H1 (cell line): Measurements from ENCODE around the gene AGAP1. TPM values are rescaled to one million over a fixed set of nuclear protein-coding genes. Genes with fewer than 3 reads are reported as not detected.

ENCODE experiments used
- CTCF ChIA-PET: fragments of 300-600 bp; sonication (Branson Sonifier 250); formaldehyde crosslinking; loops from one replicate; lab custom pipeline; 2021; ENCODE audit not compliant: partially characterized antibody; lab: Charles Lee
- POLR2A ChIA-PET: fragments of 300-600 bp; sonication (Branson Sonifier 250); formaldehyde crosslinking; loops from one replicate; lab custom pipeline; 2021; ENCODE audit warnings: inconsistent platforms; ENCODE audit not compliant: partially characterized antibody; lab: Charles Lee
- DNase-seq, 2 experiments: peaks; one replicate each; pipeline versions ENCODE4 v3.0.0 to v3.0.0-alpha.2; 2010 to 2022; ENCODE audit warnings: low spot score in 2 of 2, low read depth in 1 of 2, mixed read lengths in 1 of 2
- FAIRE-seq: peaks from 2 replicates; lab custom pipeline; 2011; peaks lifted over from hg19 to GRCh38; lab: Jason Lieb, UNC
- H2AFZ ChIP-seq: 2 replicates; pipeline ENCODE4 v1.8.1; 2012; ENCODE audit warnings: low read length, inconsistent platforms
- H2AK5ac ChIP-seq: 2 replicates; pipeline ENCODE4 v1.6.1; 2013; ENCODE audit warnings: low read depth, low read length
- H2BK120ac ChIP-seq: replicated peaks from 2 replicates; pipeline ENCODE3; 2013; ENCODE audit warnings: low read depth, low read length, inconsistent platforms
- H2BK12ac ChIP-seq: 2 replicates; pipeline ENCODE4 v1.6.1; 2013; ENCODE audit warnings: low read depth, low read length
- H2BK15ac ChIP-seq: 2 replicates; pipeline ENCODE4 v1.6.1; 2013; ENCODE audit warnings: low read length
- H2BK20ac ChIP-seq: 2 replicates; pipeline ENCODE4 v1.6.1; 2013; ENCODE audit warnings: low read length
- H2BK5ac ChIP-seq: 2 replicates; pipeline ENCODE4 v1.6.1; 2013; ENCODE audit warnings: low read depth, low read length
- H3K14ac ChIP-seq: 2 replicates; pipeline ENCODE4 v1.6.1; 2013; ENCODE audit warnings: inconsistent platforms; ENCODE audit not compliant: insufficient read length
- H3K18ac ChIP-seq: 2 replicates; pipeline ENCODE4 v1.6.1; 2013; ENCODE audit warnings: low read length; ENCODE audit errors: extremely low read depth
- H3K23ac ChIP-seq: 2 replicates; pipeline ENCODE4 v1.6.1; 2013; ENCODE audit warnings: inconsistent platforms; ENCODE audit not compliant: insufficient read length
- H3K23me2 ChIP-seq: 2 replicates; pipeline ENCODE4 v1.6.1; 2013; ENCODE audit warnings: low read depth, low read length
- H3K27ac ChIP-seq: 2 replicates; pipeline ENCODE4 v1.6.1; 2011; ENCODE audit warnings: low read depth, low read length, inconsistent platforms
- H3K27me3 ChIP-seq, 4 experiments: replicated peaks in 1 of 4; 1 replicate in 1 of 4; 2 replicates in 3 of 4; pipeline versions ENCODE4 v1.6.1 to v1.8.1; 2011 to 2013; ENCODE audit warnings: low read length in 3 of 4, mild to moderate bottlenecking in 3 of 4, inconsistent platforms in 2 of 4, mixed read lengths in 2 of 4, moderate library complexity in 1 of 4; ENCODE audit not compliant: control insufficient read depth in 3 of 4, insufficient read depth in 3 of 4; ENCODE audit errors: extremely low read depth in 1 of 4
- H3K36me3 ChIP-seq, 4 experiments: 2 replicates each; pipeline versions ENCODE4 v1.6.1 to v1.8.1; 2011 to 2013; ENCODE audit warnings: mild to moderate bottlenecking in 4 of 4, low read length in 3 of 4, moderate library complexity in 2 of 4, control low read depth in 1 of 4, inconsistent platforms in 1 of 4; ENCODE audit not compliant: insufficient read depth in 4 of 4, control insufficient read depth in 2 of 4
- H3K4ac ChIP-seq: replicated peaks from 2 replicates; pipeline ENCODE3; 2013; ENCODE audit warnings: low read length, low read depth, mixed read lengths, inconsistent platforms; ENCODE audit not compliant: insufficient read length
- H3K4me1 ChIP-seq, 4 experiments: replicated peaks in 1 of 4; 1 replicate in 1 of 4; 2 replicates in 3 of 4; pipeline versions ENCODE4 v1.6.1 to v1.8.1; 2011 to 2013; ENCODE audit warnings: low read length in 3 of 4, inconsistent platforms in 2 of 4, mixed read lengths in 1 of 4; ENCODE audit not compliant: insufficient read depth in 4 of 4, control insufficient read depth in 3 of 4
- H3K4me2 ChIP-seq, 2 experiments: 2 replicates each; pipeline versions ENCODE4 v1.6.1 to v1.8.1; 2011 to 2013; ENCODE audit warnings: low read depth in 2 of 2, low read length in 2 of 2, control low read depth in 1 of 2, inconsistent platforms in 1 of 2, mild to moderate bottlenecking in 1 of 2; ENCODE audit not compliant: insufficient read depth in 1 of 2
- H3K4me3 ChIP-seq, 4 experiments: fragments of 200-600, 300-600 bp in 1 of 4; sonication (generic), shearing (Covaris generic), sonication (Bioruptor Twin) in 1 of 4; 2 replicates each; pipeline versions ENCODE4 v1.5.1 to v1.8.1; 2011 to 2016; ENCODE audit warnings: low read length in 4 of 4, low read depth in 3 of 4, control low read depth in 2 of 4, inconsistent platforms in 2 of 4, mild to moderate bottlenecking in 2 of 4, mixed read lengths in 1 of 4, moderate library complexity in 1 of 4; ENCODE audit not compliant: insufficient read depth in 2 of 4; ENCODE audit errors: extremely low read depth in 1 of 4
- H3K56ac ChIP-seq: replicated peaks from 2 replicates; pipeline ENCODE3; 2013; ENCODE audit warnings: low read depth, mild to moderate bottlenecking, mixed read lengths, low read length, inconsistent platforms; ENCODE audit not compliant: insufficient read length
- H3K79me1 ChIP-seq: 2 replicates; pipeline ENCODE4 v1.6.1; 2013; ENCODE audit warnings: low read depth, low read length, control low read depth
- H3K79me2 ChIP-seq, 2 experiments: 2 replicates each; pipeline versions ENCODE4 v1.6.1 to v1.8.1; 2012 to 2013; ENCODE audit warnings: low read length in 2 of 2, mild to moderate bottlenecking in 2 of 2, inconsistent platforms in 1 of 2; ENCODE audit not compliant: insufficient read depth in 2 of 2, control insufficient read depth in 1 of 2
- H3K9ac ChIP-seq, 4 experiments: replicated peaks in 1 of 4; 1 replicate in 1 of 4; 2 replicates in 3 of 4; pipeline versions ENCODE4 v1.6.1 to v1.8.1; 2011 to 2013; ENCODE audit warnings: low read depth in 3 of 4, low read length in 3 of 4, control low read depth in 2 of 4, mild to moderate bottlenecking in 2 of 4, moderate library complexity in 2 of 4, inconsistent platforms in 1 of 4; ENCODE audit errors: extremely low read depth in 1 of 4
- H3K9me3 ChIP-seq, 2 experiments: 2 replicates each; pipeline versions ENCODE4 v1.6.1 to v1.8.1; 2012 to 2013; ENCODE audit warnings: mild to moderate bottlenecking in 2 of 2, moderate library complexity in 2 of 2, control low read depth in 1 of 2, inconsistent platforms in 1 of 2, low read depth in 1 of 2, low read length in 1 of 2, mixed read lengths in 1 of 2; ENCODE audit not compliant: insufficient read depth in 2 of 2
- H4K20me1 ChIP-seq, 2 experiments: replicated peaks in 1 of 2; 2 replicates each; pipeline versions ENCODE3 to v1.8.1; 2011 to 2013; ENCODE audit warnings: inconsistent platforms in 2 of 2, low read length in 2 of 2, mild to moderate bottlenecking in 1 of 2; ENCODE audit not compliant: insufficient read depth in 2 of 2, control insufficient read depth in 1 of 2
- H4K5ac ChIP-seq: 2 replicates; pipeline ENCODE4 v1.6.1; 2013; ENCODE audit warnings: low read length, low read depth, mixed read lengths, inconsistent platforms; ENCODE audit not compliant: insufficient read length
- H4K8ac ChIP-seq: 2 replicates; pipeline ENCODE4 v1.8.0; 2013; ENCODE audit warnings: mild to moderate bottlenecking, moderate library complexity, low read length, inconsistent platforms; ENCODE audit not compliant: insufficient read depth; ENCODE audit errors: extremely low read depth
- H4K91ac ChIP-seq: replicated peaks from 2 replicates; pipeline ENCODE3; 2013; ENCODE audit warnings: low read length, mixed read lengths, inconsistent platforms; ENCODE audit not compliant: insufficient read length
- ATF3 ChIP-seq: IDR thresholded peaks from 2 replicates; pipeline ENCODE4 v1.6.1; 2011; ENCODE audit warnings: low read depth, mild to moderate bottlenecking, low read length; ENCODE audit not compliant: insufficient read depth
- BCL11A ChIP-seq, 2 experiments: IDR thresholded peaks; one replicate each; pipeline ENCODE4 v1.6.1; 2011; ENCODE audit warnings: low read depth in 2 of 2, low read length in 2 of 2, mild to moderate bottlenecking in 2 of 2
- CEBPB ChIP-seq: IDR thresholded peaks from 2 replicates; pipeline ENCODE4 v1.6.1; 2012; ENCODE audit warnings: low read depth, low read length
- CHD1 ChIP-seq: IDR thresholded peaks from 2 replicates; pipeline ENCODE4 v1.6.1; 2012; ENCODE audit warnings: low read depth, low read length, improper control_type of control experiment
- CTCF ChIP-seq, 3 experiments: IDR thresholded peaks; 1 replicate in 2 of 3; 2 replicates in 1 of 3; pipeline versions ENCODE4 v1.5.1 to v1.6.1; 2011; ENCODE audit warnings: low read length in 3 of 3, mild to moderate bottlenecking in 3 of 3, inconsistent platforms in 2 of 3, low read depth in 1 of 3, moderate library complexity in 1 of 3; ENCODE audit not compliant: insufficient read depth in 1 of 3; ENCODE audit errors: control extremely low read depth in 1 of 3
- FOSL1 ChIP-seq: IDR thresholded peaks from 2 replicates; pipeline ENCODE4 v1.6.1; 2011; ENCODE audit warnings: mild to moderate bottlenecking, low read depth, low read length, moderate library complexity; ENCODE audit not compliant: insufficient read depth
- GTF2F1 ChIP-seq: IDR thresholded peaks from 2 replicates; pipeline ENCODE4 v1.6.1; 2012; ENCODE audit warnings: low read depth, low read length, improper control_type of control experiment, borderline replicate concordance
- POLR2AphosphoS5 ChIP-seq: IDR thresholded peaks from 2 replicates; pipeline ENCODE4 v1.6.1; 2011; ENCODE audit warnings: low read depth, low read length
- SP1 ChIP-seq: IDR thresholded peaks from 2 replicates; pipeline ENCODE4 v1.6.1; 2011; ENCODE audit warnings: low read depth, low read length
- SP2 ChIP-seq: IDR thresholded peaks from 2 replicates; pipeline ENCODE4 v1.6.1; 2012; ENCODE audit warnings: mild to moderate bottlenecking, low read length, inconsistent platforms
- TCF12 ChIP-seq: IDR thresholded peaks from 2 replicates; pipeline ENCODE4 v1.6.1; 2011; ENCODE audit warnings: low read depth, mild to moderate bottlenecking, low read length
- WGBS, 2 experiments: shearing (Covaris generic) in 1 of 2; methylation state at CpG; one replicate each; pipeline versions ENCODE4 v1.1.6 to v1.1.7; 2013 to 2015; ENCODE audit warnings: low lambda C conversion rate in 2 of 2, mixed read lengths in 2 of 2, inconsistent platforms in 1 of 2, low coverage in 1 of 2, missing lambda C conversion rate in 1 of 2; ENCODE audit not compliant: insufficient replicate concordance in 2 of 2, insufficient coverage in 1 of 2, insufficient read length in 1 of 2; ENCODE audit errors: extremely low coverage in 1 of 2, missing lambda C conversion rate in 1 of 2; 5-methylcytosine and 5-hydroxymethylcytosine counted together
- polyA plus RNA-seq, 7 experiments: library from polyadenylated mRNA; depleted of rRNA in 3 of 7; stranded (reverse) in 5 of 7; unstranded in 2 of 7; fragments of >200 nt in 5 of 7; fragments of 200-250 nt in 2 of 7; gene quantifications; 1 replicate in 5 of 7; 2 replicates in 1 of 7; 4 replicates in 1 of 7; pipeline versions ENCODE4 v1.2.1 to v1.2.3, GENCODE V29; 2011 to 2013; ENCODE audit warnings: missing spikeins in 2 of 7, mixed read lengths in 2 of 7
- total RNA-seq: library from RNA; stranded (reverse); fragmentation: NEBNext Ultra II Directional; extraction: Animal tissue kit (Norgen Biotek cat#: 25700); gene quantifications from 2 replicates; pipeline ENCODE4 v1.2.1, GENCODE V29; 2021

Gene AGAP1
- total and polyA plus RNA-seq, 2 of the 8 experiments (the other 6 are each of a cell fraction or from before 2014, with no cell fraction given) = 18.1 to 39.4 TPM

- H3K23me2 ChIP-seq = no peaks in the 10 kb centered on the region; the same call in 1 of the 2 replicates
- no peak overlapping the region for H3K23ac ChIP-seq
- ChIA-PET CTCF (no interaction called here), POLR2A (no interaction called here)
- no peak overlapping the region for H4K8ac ChIP-seq
- no peak overlapping the region for H2BK120ac ChIP-seq
- no peaks in the 10 kb centered on the region for H3K27me3 ChIP-seq
- H2BK12ac ChIP-seq = no peak overlapping the region
- no peak overlapping the region for H2AK5ac ChIP-seq
- FAIRE-seq (no peak), DNase-seq (no peak)
- no peaks in the 10 kb centered on the region for H3K9me3 ChIP-seq
- no peaks in the 10 kb centered on the region for H3K36me3 ChIP-seq
- no peak overlapping the region for H3K4ac ChIP-seq
- H4K20me1 ChIP-seq = peaks cover 0 to 5% of the 10 kb centered on the region in 2 experiments
- H3K79me1 ChIP-seq = peaks cover 23% of the 10 kb centered on the region
- no peak overlapping the region for H3K18ac ChIP-seq
- no peak overlapping the region for H3K14ac ChIP-seq
- no peak overlapping the region for H3K56ac ChIP-seq
- no peak overlapping the region for H3K27ac ChIP-seq
- H3K4me3 ChIP-seq = no peak overlapping the region
- peaks cover 0 to 5% (median 4%) of the 10 kb centered on the region in 4 experiments; a peak in 4 of 7 replicates for H3K4me1 ChIP-seq
- H2BK15ac ChIP-seq = no peak overlapping the region
- no peak overlapping the region for H4K5ac ChIP-seq
- peaks cover 0 to 72% of the 10 kb centered on the region in 2 experiments; a peak in 3 of 4 replicates for H3K79me2 ChIP-seq
- H3K9ac ChIP-seq = no peak overlapping the region
- TF ChIP-seq GTF2F1 (no peak), CHD1 (no peak), CTCF (IDR thresholded peaks at IDR 0.05; ENCODE audit: control extremely low read depth in 1 of 3, insufficient read depth in 1 of 3, low read depth in 1 of 3, low read length in 3 of 3) (no peak), SP2 (no peak), BCL11A (IDR thresholded peaks at IDR 0.05; ENCODE audit: low read depth in 2 of 2, low read length in 2 of 2) (no peak), SP1 (no peak), FOSL1 (no peak), TCF12 (no peak), ATF3 (no peak), POLR2AphosphoS5 (no peak), CEBPB (no peak)
- H4K91ac ChIP-seq = no peak overlapping the region
- no peak overlapping the region for H2BK20ac ChIP-seq
- no peak overlapping the region for H2AFZ ChIP-seq
- 96% methylated on average over 4 of the region's 4 CpGs; no CpG with 5 or more reads in 1 of the 2 experiments for WGBS, 2 experiments
- H3K4me2 ChIP-seq = no peak overlapping the region
- no peak overlapping the region for H2BK5ac ChIP-seq
Observed at GRCh38 chr2:235627682-235628081, 133.8 kb downstream of the AGAP1 start.
